Astrocyte (in vitro differentiated cells and primary cell): ENCODE data around the gene ELMO2.

ENCODE experiments used
- EZH2 ChIP-seq: IDR thresholded peaks from 2 replicates; pipeline ENCODE4 v1.6.1; 2012; ENCODE audit warnings: mild to moderate bottlenecking, low read length, inconsistent platforms; ENCODE audit not compliant: insufficient read depth
- TF ChIP-seq, protein P1 (sequence below): IDR thresholded peaks from 2 replicates; pipeline ENCODE4 v1.5.1; 2011; ENCODE audit warnings: low read depth, mild to moderate bottlenecking, inconsistent platforms, low read length, moderate library complexity; ENCODE audit not compliant: insufficient read depth

DNA sequence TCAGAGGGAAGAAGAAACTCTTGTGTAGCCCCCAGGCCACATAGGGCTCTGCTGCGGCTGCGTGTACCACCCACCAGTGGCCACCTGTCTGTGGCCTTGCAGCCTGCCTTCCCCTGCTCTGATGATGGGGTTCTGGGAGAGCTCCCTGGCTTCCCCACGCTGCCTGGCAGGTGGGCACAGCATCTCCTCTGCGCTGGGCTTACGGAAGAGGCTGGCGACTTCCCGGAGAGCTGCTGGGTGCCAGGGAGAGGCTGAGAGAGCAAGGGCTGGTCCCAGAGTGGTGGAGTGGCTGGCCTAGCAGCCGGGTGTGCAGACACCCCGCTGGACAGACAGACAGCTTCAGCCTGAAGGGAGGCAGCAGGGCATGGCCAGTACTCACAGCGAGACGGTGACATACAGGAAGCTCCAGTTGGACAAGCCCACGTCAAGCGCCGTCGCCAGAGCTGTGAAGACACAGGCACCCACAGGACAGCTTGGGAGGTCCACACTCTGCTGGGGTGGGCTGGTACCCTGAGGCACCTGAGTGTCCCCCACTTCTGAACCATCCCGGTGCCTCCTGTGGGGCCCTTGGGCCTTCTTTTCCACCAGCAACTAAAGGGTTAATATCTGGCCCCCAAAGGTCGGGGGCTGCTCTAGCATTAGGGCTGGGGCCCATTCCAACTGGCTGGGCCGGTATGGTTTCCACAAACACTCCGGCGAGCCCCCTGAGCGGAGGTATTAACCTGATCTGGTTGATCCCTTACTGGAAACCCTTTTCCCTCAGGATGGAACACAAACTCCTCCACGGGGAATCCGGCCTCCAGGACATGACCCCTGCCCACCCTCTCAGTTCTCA, 50.0 kb downstream of the ELMO2 start:
- TF ChIP-seq, protein P1, sequence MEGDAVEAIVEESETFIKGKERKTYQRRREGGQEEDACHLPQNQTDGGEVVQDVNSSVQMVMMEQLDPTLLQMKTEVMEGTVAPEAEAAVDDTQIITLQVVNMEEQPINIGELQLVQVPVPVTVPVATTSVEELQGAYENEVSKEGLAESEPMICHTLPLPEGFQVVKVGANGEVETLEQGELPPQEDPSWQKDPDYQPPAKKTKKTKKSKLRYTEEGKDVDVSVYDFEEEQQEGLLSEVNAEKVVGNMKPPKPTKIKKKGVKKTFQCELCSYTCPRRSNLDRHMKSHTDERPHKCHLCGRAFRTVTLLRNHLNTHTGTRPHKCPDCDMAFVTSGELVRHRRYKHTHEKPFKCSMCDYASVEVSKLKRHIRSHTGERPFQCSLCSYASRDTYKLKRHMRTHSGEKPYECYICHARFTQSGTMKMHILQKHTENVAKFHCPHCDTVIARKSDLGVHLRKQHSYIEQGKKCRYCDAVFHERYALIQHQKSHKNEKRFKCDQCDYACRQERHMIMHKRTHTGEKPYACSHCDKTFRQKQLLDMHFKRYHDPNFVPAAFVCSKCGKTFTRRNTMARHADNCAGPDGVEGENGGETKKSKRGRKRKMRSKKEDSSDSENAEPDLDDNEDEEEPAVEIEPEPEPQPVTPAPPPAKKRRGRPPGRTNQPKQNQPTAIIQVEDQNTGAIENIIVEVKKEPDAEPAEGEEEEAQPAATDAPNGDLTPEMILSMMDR: no peak
- TF ChIP-seq EZH2: no peak
